Stimulated activated CD4-positive, alpha-beta T cell treated with anti-CD3 and anti-CD28 coated beads, TNF-alpha, amount 100 ng/mL, for 1 hour (primary cell): ENCODE measurements around the gene FGF9.

ENCODE experiments used
- DNase-seq, 3 donors: peaks; one replicate each; pipeline ENCODE4 v3.0.0-alpha.2; 2020; ENCODE audit warnings: low read depth in 3 of 3, low spot score in 1 of 3

FGF9 gene

GRCh38 chr13:21752501-21752900 is 81.6 kb downstream of the FGF9 start:
- no peak for DNase-seq

GRCh38 chr13:21753117-21753729 is 82.3 kb downstream of the FGF9 start:
- no peak for DNase-seq
